Activated CD4-positive, alpha-beta T cell treated with anti-CD3 and anti-CD28 coated beads, Interleukin-2, amount 10 ng/mL, durations not matched to agents 24 days and 14 days (primary cell): Measurements from ENCODE around the gene MRPL28. TPM values are rescaled to one million over a fixed set of nuclear protein-coding genes. Genes with fewer than 3 reads are reported as not detected.
"Not testable (repeated sequence)": the region's sequence is repeated elsewhere in the genome, so short reads cannot be mapped to it uniquely, and the experiment has no call there.

ENCODE experiments used
- DNase-seq: peaks from one replicate; pipeline ENCODE4 v3.0.0; 2022
- H3K27ac Mint-ChIP-seq: one replicate; pipeline ENCODE4 v1.8.0; 2022; ENCODE audit warnings: mild to moderate bottlenecking, mixed read lengths
- H3K27me3 Mint-ChIP-seq: one replicate; pipeline ENCODE4 v1.8.0; 2022; ENCODE audit warnings: mixed read lengths
- H3K36me3 Mint-ChIP-seq: one replicate; pipeline ENCODE4 v1.8.0; 2022; ENCODE audit warnings: low read depth, mild to moderate bottlenecking, mixed read lengths
- H3K4me1 Mint-ChIP-seq: one replicate; pipeline ENCODE4 v1.8.0; 2021; ENCODE audit warnings: mixed read lengths
- H3K4me3 Mint-ChIP-seq: one replicate; pipeline ENCODE4 v1.8.0; 2022; ENCODE audit warnings: mild to moderate bottlenecking, moderate library complexity, mixed read lengths
- H3K9me3 Mint-ChIP-seq: one replicate; pipeline ENCODE4 v1.8.0; 2021; ENCODE audit warnings: mixed read lengths
- intact Hi-C: fragments of 100-400 bp; cut with micrococcal nuclease; formaldehyde crosslinking; loops from one replicate; pipeline ENCODE4 v1.15.1; 2023
- total RNA-seq: library from RNA; stranded (reverse); gene quantifications from 2 replicates; pipeline ENCODE4 v1.2.3, GENCODE V29; 2022

The MRPL28 gene
- total RNA-seq, result 106 and 109 TPM in 2 replicates

GRCh38 chr16:370443-370842 lies at the start of gene MRPL28:
TSS of gene MRPL28 (minus strand) at chr16:370538. CDS start at chr16:370218, 320 bp downstream.
- DNase-seq, result peak; percentile 98
- Mint-ChIP-seq H3K4me3 (peak within 1 kb of the TSS; percentile 96), H3K27me3 (no peaks in the 10 kb centered on the region), H3K36me3 (peaks cover 11% of the 10 kb centered on the region), H3K27ac (peak within 1 kb of the TSS; percentile 95), H3K9me3 (no peaks in the 10 kb centered on the region), H3K4me1 (peaks cover 10% of the 10 kb centered on the region)
- intact Hi-C loops, result loop anchor here (1.0 kb wide), 1 partner anchor 17 kb away; no protein-coding TSS in a partner anchor

GRCh38 chr16:415170-415498 lies 44.8 kb upstream of the MRPL28 start:
- H3K4me1 Mint-ChIP-seq, H3K27me3 Mint-ChIP-seq, DNase-seq, H3K4me3 Mint-ChIP-seq, H3K27ac Mint-ChIP-seq, H3K9me3 Mint-ChIP-seq, intact Hi-C loops, H3K36me3 Mint-ChIP-seq: not testable (repeated sequence)

- intact Hi-C loops, result no loop called here
- H3K27ac Mint-ChIP-seq, result no peak overlapping the region
- no peaks in the 10 kb centered on the region for H3K4me1 Mint-ChIP-seq
- no peaks in the 10 kb centered on the region for H3K36me3 Mint-ChIP-seq
- no peak overlapping the region for H3K4me3 Mint-ChIP-seq
- DNase-seq, result no peak
- H3K9me3 Mint-ChIP-seq, result no peaks in the 10 kb centered on the region
- H3K27me3 Mint-ChIP-seq, result no peaks in the 10 kb centered on the region
Measured at GRCh38 chr16:414395-415169, 44.2 kb upstream of the MRPL28 start.

GRCh38 chr16:411576-412265 lies 41.4 kb upstream of the MRPL28 start:
- Mint-ChIP-seq H3K27me3 (no peaks in the 10 kb centered on the region), H3K27ac (no peak overlapping the region), H3K4me1 (no peaks in the 10 kb centered on the region), H3K9me3 (no peaks in the 10 kb centered on the region), H3K36me3 (no peaks in the 10 kb centered on the region), H3K4me3 (no peak overlapping the region)
- intact Hi-C loops, result no loop called here
- no peak for DNase-seq

- no peak overlapping the region for H3K4me3 Mint-ChIP-seq
- no peak overlapping the region for H3K27ac Mint-ChIP-seq
- H3K36me3 Mint-ChIP-seq, result no peaks in the 10 kb centered on the region
- H3K9me3 Mint-ChIP-seq, result no peaks in the 10 kb centered on the region
- no peak for DNase-seq
- no peaks in the 10 kb centered on the region for H3K4me1 Mint-ChIP-seq
- no peaks in the 10 kb centered on the region for H3K27me3 Mint-ChIP-seq
- intact Hi-C loops, result no loop called here
Measured at GRCh38 chr16:410516-411178, 40.3 kb upstream of the MRPL28 start.

GRCh38 chr16:407253-407652 lies 36.9 kb upstream of the MRPL28 start:
- no peak for DNase-seq
- H3K9me3 Mint-ChIP-seq, result no peaks in the 10 kb centered on the region
- no peaks in the 10 kb centered on the region for H3K36me3 Mint-ChIP-seq
- no peaks in the 10 kb centered on the region for H3K27me3 Mint-ChIP-seq
- intact Hi-C loops, result no loop called here
- no peaks in the 10 kb centered on the region for H3K4me1 Mint-ChIP-seq
- H3K4me3 Mint-ChIP-seq, result no peak overlapping the region
- H3K27ac Mint-ChIP-seq, result no peak overlapping the region

GRCh38 chr16:405548-406506 lies 35.5 kb upstream of the MRPL28 start:
- H3K27ac Mint-ChIP-seq, result no peak overlapping the region
- DNase-seq, result no peak
- no peaks in the 10 kb centered on the region for H3K9me3 Mint-ChIP-seq
- H3K4me3 Mint-ChIP-seq, result no peak overlapping the region
- intact Hi-C loops, result no loop called here
- H3K27me3 Mint-ChIP-seq, result no peaks in the 10 kb centered on the region
- no peaks in the 10 kb centered on the region for H3K36me3 Mint-ChIP-seq
- no peaks in the 10 kb centered on the region for H3K4me1 Mint-ChIP-seq

- DNase-seq, result no peak
- Mint-ChIP-seq H3K27ac (no peak overlapping the region), H3K27me3 (no peaks in the 10 kb centered on the region), H3K9me3 (no peaks in the 10 kb centered on the region), H3K36me3 (no peaks in the 10 kb centered on the region), H3K4me1 (peaks cover 7% of the 10 kb centered on the region), H3K4me3 (no peak overlapping the region)
- intact Hi-C loops, result no loop called here
Measured at GRCh38 chr16:404971-405486, 34.7 kb upstream of the MRPL28 start.

GRCh38 chr16:401468-402348 lies 31.4 kb upstream of the MRPL28 start, which contains the start of gene DECR2:
TSS of gene DECR2 (plus strand) at chr16:401885. CDS start at chr16:401964, 79 bp downstream.
- H3K9me3 Mint-ChIP-seq, result no peaks in the 10 kb centered on the region
- peak; percentile 98 for DNase-seq
- peak within 1 kb of the TSS; percentile 84 for H3K4me3 Mint-ChIP-seq
- H3K4me1 Mint-ChIP-seq, result peaks cover 11% of the 10 kb centered on the region
- intact Hi-C loops, result loop anchor here (2.0 kb wide), 1 partner anchor 19 kb away; no protein-coding TSS in a partner anchor
- no peaks in the 10 kb centered on the region for H3K36me3 Mint-ChIP-seq
- H3K27me3 Mint-ChIP-seq, result peaks cover 1% of the 10 kb centered on the region
- peak within 1 kb of the TSS; percentile 84 for H3K27ac Mint-ChIP-seq

- peak; percentile 65 for DNase-seq
- intact Hi-C loops, result loop anchor here (2.0 kb wide), 1 partner anchor 17 kb away; no protein-coding TSS in a partner anchor
- Mint-ChIP-seq H3K36me3 (no peaks in the 10 kb centered on the region), H3K27me3 (peaks cover 9% of the 10 kb centered on the region), H3K9me3 (no peaks in the 10 kb centered on the region), H3K4me1 (peaks cover 13% of the 10 kb centered on the region), H3K4me3 (peak overlapping the region; percentile 84), H3K27ac (no peak overlapping the region)
Measured at GRCh38 chr16:400061-400591, 29.8 kb upstream of the MRPL28 start.

GRCh38 chr16:399340-400019 lies 29.1 kb upstream of the MRPL28 start:
- peaks cover 9% of the 10 kb centered on the region for H3K27me3 Mint-ChIP-seq
- H3K36me3 Mint-ChIP-seq, result no peaks in the 10 kb centered on the region
- no peaks in the 10 kb centered on the region for H3K9me3 Mint-ChIP-seq
- peaks cover 13% of the 10 kb centered on the region for H3K4me1 Mint-ChIP-seq
- H3K27ac Mint-ChIP-seq, result no peak overlapping the region
- peak; percentile 59 for DNase-seq
- intact Hi-C loops, result loop anchor here (2.0 kb wide), 1 partner anchor 17 kb away; no protein-coding TSS in a partner anchor
- H3K4me3 Mint-ChIP-seq, result peak overlapping the region; percentile 84
